SKM-1 treated with dmso at 0.1 percent for 144 hours (cell line): ENCODE measurements around the gene PIK3CB.
"Not testable (repeated sequence)": the region's sequence is repeated elsewhere in the genome, so short reads cannot be mapped to it uniquely, and the experiment has no call there.

Source experiments
- DNase-seq: peaks from one replicate; lab custom pipeline; 2025; ENCODE audit not compliant: unreplicated experiment; lab: John Stamatoyannopoulos, UW

PIK3CB gene

DNA sequence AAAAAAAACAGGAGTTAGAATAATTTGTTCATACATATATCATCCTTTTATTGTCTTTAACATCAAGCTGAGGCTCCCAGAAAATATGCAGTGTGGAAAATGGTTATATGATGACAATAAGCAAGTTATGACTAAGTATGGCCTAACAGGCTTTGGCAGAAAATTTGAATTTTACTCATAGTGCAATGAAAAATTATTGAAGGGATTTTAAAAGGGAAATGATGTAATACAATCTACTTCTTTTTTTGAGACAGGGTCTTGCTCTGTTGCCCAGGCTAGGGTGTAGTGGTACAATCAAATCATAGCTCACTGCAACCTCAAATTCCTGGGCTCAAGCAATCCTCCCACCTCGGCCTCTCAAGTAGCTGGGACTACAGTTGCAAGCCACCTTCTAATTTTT is 147.5 kb downstream of the PIK3CB start:
- no peak for DNase-seq

DNA sequence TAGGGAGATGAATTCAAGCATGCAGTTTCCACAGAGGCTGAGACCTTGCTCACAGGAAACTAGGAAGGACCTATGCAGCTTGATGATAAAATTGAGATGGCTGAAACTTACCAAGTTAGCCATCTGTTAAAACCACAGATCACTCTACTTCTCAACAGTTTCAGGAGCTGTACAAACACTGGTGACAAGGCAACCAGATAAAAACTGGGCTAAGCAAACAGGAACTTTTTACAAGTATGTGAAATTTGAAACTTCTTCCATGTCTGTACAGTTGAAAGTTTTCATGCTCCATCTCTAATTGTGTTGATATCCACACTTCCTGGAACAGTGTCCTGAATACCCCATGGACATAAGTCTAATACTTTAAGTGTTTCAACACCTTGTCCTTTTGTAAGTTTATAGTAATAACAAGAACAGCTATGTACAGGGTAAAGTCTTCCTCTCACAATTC is 147.9 kb downstream of the PIK3CB start:
- no peak for DNase-seq

DNA sequence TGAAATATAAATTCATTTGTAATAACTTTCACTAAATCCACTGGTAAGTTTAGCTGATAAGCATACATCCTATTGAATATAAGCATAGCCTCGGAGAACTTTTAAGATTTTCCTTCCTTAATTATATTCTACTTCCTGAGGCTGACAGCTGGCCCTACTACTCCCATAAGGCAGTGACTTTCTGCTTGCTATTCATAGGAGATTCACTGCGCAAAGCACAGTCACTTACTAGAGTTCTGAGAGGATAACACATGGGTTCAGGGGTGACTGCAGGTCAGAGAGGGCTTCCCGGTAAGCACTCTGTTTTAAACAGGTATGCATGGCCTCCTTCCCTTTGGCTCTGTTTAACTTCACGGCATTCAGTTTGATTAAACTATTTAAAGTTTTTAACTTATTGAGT is 150.3 kb downstream of the PIK3CB start:
- DNase-seq: no peak

DNA sequence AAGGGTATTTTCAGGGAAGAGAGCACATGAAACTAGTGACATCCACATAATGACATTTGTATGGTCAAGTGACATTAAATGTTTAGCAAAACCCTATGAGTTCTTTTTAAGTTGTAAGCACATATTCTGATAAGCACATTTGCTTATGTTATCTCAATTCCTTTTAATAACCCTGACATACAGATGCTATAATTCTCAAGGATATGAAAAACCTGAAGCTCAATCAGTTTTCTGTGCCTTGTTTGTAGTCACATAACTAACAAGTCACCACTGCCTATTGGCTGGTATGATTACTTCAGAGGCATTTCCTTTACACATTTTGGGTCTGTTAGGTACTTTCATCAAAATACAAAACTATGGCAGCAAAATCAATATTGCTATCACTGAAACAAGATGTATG is 152.1 kb downstream of the PIK3CB start:
- DNase-seq: no peak

DNA sequence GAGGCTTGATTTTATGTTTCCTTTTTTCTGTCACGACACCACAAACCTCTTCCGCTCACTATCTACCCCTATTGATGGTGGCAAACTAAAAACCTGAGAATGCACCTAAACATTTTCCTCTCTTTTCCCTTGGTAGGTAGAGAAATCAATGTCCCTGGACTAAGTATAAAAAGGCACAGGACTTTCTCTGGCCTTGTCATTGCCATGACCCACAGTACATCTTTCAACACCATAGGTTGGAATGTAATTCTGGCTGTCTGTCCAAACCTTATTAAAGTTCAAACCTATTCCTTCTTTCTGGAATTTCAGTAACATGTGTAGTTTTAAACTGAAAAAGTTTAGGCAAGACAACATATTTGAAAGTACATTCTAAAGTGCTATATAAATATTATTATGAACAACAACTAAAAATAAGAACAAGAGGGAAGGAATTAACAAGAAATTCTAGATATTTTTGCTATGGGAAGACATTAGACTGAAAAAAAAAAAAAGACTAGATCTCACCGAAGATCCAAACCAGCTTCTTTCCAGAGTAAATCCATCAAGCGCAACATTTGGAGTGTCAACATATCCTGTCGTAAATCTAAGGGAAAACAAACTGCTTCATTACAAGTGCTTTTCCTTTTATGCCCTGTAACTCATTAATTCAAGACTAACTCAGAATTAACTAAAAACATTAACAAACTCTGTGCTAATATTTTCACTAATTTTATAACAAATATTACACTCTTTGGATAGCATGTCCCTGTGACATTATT is 153.1 kb downstream of the PIK3CB start:
- DNase-seq: no peak

DNA sequence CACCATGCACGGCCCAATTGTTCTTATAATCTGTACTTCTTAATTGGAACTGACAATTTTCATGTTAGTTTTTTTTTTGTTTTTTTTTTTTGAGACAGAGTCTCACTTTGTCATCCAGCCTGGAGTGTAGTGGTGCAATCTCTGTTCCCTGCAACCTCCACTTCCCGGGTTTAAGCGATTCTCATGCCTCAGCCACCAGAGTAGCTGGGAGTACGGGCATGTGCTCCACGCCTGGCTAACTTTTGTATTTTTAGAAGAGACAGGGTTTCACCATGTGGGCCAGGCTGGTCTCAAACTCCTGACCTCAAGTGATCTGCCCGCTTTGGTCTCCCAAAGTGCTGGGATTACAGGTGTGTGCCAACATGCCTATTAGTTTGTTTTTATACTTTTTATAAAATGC is 153.8 kb downstream of the PIK3CB start:
- DNase-seq: not testable (repeated sequence)

DNA sequence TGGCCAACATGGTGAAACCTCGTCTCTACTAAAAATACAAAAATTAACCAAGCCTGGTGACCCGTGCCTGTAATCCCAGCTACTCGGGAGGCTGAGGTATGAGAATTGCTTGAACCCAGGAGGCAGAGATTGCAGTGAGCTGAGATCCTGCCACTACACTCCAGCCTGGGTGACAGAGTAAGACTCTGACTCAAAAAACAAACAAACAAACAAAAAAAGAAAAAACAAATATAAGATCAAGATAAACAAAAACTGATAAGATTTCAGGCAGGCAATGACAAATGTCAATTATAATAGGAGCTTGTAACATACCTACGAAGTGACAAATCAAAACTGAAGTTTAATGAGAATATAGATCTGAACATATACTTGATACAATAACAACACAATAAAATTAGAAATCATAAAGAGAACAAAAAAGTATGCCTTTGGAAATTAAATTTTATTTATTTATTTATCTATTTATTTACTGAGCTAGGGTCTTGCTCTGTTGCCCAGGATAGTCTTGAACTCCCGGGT is 155.8 kb downstream of the PIK3CB start:
- no peak for DNase-seq

DNA sequence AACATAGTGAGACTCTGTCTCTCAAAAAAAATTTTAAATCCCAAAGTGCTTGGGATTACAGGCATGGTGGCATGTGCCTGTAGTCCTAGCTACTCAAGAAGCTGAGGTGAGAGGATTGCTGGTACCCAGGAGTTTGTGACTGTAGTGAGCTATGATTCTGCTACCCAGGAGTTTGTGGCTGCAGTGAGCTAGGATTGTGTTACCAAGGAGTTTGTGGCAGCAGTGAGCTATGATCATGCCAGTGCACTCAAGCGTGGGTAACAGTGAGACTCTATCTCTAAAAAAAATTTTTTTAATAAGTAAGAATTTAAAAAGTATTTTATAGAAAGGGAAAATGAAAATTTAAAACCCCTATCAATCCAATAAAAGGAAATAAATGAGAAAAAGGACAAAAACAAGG is 156.6 kb downstream of the PIK3CB start:
- DNase-seq: no peak

DNA sequence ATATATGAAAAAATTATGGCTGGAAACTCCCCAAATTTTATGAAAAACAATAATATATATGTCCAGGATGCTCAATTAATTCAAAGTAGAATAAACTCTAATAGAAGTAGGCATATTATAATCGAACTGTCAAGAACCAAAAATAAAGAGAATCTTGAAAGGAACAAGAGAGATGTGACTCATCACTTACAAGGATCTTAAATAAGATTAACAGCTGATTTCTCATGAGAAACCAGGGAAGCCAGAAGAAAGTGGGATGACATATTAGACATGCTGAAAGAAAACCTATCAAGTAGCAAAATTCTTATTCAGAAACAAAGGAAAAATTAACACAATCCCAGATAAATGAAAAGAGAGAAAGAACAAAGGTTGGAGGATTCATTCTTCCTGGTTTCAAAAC is 159.3 kb downstream of the PIK3CB start:
- DNase-seq: no peak

DNA sequence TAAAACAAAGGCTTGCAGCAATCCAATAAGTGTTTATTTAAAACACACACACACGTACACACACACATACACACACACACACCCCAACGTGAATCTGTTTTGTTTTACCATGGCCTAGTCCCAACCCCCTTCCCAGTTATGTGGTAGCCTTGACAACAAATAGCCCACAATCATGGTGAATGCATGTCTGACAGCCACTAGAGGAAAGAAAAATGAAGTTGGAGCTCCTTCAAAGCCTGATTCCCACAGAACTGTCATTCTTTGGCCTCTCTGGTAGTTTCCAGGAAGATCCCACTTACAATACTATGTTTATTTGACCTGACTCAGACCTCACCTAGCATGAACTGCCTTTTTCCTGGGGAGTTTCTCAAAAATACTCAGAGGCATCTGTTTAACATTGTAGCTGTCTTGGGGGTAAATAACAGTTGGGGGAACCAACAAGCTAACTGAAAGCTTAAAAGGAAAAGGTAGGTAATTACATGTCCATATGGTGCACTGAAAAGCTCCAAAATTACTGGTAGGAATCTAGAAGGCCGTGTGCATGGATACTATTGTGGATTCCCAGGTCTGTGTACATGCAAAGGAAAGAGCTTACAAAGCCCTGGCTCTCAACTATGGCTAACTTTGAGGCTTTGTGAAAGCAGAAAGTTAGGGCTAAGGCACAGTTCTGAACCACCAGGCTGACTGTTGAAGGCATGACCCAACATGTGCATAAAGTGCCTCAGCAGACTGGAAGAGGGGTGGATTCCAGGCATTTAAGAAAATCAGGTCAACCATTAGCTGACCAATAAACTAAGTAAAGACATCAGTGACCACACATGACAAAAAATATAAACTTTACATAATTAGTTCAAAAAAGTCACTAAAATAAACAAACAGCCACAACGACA is 160.8 kb downstream of the PIK3CB start:
- no peak for DNase-seq

DNA sequence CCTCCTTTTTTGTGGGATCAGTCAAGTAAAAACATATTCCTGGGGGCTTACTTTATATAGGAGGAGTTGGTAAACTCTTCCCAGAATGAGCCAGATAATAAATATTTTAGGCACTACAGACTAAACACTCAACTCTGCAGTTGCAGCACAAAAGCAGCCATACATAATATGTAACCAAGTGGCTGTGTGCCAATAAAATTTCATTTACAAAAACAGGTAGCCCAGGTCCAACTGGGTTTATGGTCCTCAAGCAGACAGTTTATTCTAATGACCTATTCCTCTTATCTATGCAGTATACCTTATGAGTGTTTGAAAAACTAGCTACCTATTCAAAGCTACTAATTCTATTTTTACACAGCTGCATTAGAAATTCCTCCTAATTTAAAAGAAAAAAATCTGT is 164.3 kb downstream of the PIK3CB start:
- no peak for DNase-seq

DNA sequence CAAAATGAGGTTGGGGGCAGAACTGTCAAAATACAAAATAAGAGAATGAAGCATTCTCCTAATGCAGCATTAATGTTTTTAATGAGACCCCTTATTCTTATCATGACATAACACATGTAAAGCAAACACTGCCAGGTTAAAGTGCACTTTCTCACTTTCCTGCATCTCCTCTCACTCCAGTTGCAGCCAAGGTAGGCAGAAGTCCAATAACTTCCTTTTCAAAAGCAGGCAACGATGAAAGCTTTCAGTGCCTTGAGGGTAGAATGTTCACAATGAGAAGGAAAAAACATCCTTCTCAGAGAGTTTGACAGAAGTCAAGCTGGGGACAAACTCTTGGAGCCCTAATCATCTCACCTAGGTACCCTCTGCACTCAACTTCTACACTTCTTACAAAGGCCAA is 166.6 kb downstream of the PIK3CB start:
- no peak for DNase-seq

DNA sequence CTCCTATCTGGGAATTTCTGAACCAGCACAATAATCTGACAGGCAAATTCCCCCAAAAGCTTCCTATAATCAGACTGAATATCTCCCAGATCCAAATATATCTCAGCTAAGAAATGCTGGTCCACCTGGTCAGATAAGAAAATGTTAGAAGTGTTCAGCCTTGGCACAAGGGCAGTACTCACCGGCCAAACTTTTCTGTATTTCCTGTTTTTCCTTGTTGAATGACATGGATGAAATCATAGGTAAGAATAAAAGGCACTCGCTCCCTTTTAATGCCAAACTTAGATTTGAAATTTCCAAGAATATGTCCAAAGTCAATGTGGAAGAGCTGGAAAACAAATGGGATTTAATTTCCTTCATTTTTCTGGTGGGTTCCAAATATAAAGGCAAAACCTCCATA is 177.2 kb downstream of the PIK3CB start:
- no peak for DNase-seq

DNA sequence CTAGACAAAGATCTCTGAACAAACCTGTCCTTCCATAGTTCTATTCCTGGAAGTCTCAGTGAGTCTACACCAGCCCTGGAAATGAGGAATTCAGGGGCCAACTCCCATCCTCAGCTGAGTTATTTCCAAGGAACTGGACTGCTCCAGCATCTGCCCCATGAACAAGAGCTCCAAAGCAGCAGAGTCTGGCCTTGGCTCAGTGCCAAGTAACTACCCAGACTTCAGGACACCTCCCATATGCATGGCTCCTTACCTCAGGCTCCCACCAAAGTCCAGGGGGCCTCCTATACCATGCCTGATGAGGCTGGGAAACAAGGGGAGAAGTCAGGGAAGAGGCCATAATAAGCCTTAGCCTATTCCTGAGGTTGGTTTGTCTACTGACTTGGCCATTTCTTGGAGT is 181.2 kb downstream of the PIK3CB start:
- no peak for DNase-seq

DNA sequence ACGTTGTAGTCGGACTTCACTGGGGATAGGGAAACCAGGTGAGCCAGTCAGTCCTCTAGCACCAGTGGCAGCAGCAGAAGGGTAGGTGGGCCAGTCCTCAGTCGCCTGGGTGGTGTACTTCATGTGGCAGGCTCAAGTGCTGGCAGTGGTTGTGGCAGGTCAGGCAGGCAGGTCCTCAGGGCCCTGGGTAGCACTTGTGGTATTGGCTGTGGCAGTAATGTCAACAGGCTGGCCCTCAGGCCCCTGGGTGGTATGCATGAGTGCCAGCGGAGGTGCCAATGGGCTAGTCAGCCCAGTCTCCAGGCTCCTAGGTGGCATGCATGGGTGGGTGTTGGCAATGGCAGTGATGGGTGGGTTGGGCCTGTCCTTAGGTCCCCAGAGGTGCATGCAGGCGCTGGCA is 185.6 kb downstream of the PIK3CB start:
- no peak for DNase-seq

DNA sequence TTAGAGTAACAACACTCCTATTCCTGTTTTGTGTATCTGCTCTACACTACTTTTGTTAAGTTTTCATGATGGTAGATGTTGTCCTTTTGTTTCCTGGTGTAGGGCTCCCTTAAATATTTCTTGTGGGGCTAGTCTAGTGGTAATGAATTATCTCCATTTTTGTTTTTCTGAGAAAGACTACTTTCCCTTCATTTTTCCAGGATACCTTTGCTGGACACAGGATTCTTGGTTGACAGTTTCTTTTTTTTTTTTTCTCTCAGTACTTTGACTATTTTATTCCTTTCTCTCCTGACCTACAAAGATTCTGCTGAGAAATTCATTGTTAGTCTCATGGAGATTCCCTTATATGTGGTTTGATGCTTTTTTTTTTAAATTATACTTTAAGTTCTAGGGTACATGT is 188.2 kb downstream of the PIK3CB start:
- no peak for DNase-seq

DNA sequence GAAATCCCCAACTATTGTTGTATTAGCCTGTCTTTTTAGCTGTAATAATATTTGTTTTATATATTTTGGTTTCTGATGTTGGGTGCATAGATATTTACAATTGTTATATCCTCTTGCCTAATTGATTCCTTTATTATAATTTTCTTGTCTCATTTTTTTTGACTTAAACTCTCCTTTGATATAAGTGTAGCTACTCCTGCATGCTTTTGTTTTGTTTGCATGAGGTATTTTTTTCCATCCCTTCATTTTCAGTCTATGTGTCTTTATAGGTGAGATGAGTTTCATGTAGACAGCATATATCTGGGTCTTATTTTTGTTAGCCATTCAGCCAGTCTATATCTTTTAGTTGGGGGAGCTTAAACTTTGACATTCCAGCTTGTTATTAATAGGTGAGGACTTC is 188.7 kb downstream of the PIK3CB start:
- DNase-seq: no peak

DNA sequence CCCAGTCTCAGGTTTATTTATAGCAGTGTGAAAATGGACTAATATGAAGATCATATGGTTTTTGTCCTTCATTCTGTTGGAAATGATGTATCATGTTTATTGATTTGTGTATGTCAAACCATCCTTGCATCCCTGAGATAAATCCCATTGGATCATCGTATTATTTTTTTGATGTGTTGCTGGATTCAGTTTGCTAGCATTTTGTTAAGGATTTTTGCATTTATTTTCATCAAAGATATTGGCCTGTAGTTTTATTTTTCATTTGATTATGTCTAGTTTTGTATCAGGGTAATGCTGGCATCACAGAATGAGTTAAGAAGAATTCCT is 191.8 kb downstream of the PIK3CB start:
- no peak for DNase-seq

DNA sequence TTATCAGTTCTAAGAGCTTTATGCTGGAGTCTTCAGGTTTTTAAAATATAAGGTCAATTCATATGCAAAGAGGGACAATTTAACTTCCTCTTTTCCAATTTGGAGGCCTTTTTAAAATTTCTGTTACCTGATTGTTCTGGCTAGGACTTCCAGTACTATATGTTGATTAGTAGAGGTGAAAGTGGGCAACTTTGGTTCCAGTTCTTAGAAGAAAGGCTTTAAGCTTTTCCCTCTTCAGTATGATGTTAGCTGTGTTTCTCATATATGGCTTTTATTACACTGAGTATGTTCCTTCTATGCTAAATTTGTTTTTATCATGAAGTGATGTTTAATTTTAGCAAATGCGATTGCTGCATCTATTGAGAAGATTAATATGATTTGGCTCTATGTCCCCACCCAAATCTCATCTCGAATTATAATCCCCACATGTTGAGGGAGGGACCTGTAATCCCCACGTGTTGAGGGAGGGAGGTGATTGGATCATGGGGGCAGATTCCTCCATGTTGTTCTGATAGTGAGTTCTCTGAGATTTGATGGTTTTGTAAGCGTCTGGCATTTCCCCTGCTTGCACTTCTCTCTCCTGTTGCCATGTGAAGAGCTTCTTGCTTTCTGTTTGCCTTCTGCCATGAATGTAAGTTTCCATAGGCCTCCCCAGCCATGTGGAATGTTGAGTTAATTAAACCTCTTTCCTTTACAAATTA is 192.4 kb downstream of the PIK3CB start:
- DNase-seq: no peak

DNA sequence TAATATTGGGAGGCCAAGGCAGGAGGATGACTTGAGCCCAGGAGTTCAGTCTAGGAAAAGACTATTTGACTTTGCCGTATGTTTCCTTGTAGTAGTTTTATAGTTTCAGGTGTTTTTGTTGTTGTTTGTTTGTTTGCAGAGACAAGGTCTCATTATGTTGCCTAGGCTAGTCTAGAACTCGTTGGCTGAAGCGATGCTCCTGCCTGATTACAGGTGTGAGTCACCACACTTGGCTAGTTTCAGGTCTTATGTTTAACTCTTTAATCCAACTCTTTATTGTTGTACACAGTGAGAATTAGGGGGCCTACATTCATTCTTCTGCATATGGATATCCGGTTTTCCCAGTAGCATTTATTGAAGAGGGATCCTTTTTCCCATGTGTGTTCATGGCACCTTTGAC is 194.2 kb downstream of the PIK3CB start:
- DNase-seq: no peak

DNA sequence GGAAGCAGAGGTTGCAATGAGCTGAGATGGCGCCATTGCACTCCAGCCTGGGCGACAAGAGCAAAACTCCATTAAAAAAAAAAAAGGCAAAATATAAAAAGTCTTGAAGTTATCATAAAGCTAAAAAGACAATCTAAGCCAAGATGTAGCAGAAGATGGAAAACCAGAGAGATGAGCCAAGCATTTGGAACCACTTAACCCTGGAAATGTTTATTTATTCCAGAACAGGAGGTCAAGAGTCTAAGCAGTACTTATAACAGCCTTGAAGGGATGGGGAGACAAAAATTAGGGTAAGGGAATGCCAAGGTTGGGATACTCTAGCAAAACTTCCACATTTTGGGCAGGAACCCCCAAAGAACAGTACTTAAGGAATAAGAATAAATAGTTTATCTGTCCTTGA is 196.1 kb downstream of the PIK3CB start:
- DNase-seq: no peak

DNA sequence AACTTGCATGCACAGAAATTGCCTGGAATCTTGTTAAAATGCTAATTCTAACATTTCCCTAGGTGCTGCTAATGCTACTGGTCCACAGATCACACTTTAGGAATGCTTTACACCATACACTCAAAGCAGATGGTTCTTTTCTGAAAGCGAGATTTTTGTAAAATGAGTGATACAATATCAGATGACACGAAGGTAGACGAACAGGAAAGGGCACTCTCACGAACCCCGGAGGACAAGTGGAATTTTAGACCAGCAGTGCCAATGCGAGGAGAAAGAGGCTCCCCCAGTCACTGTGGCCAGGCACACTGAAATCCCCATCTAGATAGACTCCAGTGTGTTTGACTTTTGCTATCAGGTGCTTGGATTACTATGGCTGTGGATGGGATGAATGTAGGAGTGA is 205.2 kb downstream of the PIK3CB start:
- DNase-seq: no peak
